Pancreas (tissue), 10 donors: ENCODE results near the gene COL16A1. TPM values are rescaled to one million over a fixed set of nuclear protein-coding genes. Genes with fewer than 3 reads are reported as not detected.

Experiments used
- ATAC-seq, 4 donors: fragments of 200-7000 bp; cut with Tn5 transposase; one replicate each; pipeline versions ENCODE4 v1.8.0 to v1.9.1; 2020; ENCODE audit warnings: mild to moderate bottlenecking in 4 of 4, moderate library complexity in 4 of 4
- DNase-seq, 6 donors: peaks; one replicate each; pipeline ENCODE4 v3.0.0-alpha.2; 2020
- FAIRE-seq: peaks from 2 replicates; lab custom pipeline; 2012; peaks lifted over from hg19 to GRCh38; lab: Jason Lieb, UNC
- H3K27ac ChIP-seq, 4 donors: fragments of 200-600 bp; sonication (generic); 1 replicate in 3 of 4; 2 replicates in 1 of 4; pipeline versions ENCODE4 v1.5.0 to v1.8.0; 2020
- H3K27me3 ChIP-seq, 4 donors: fragments of 200-600 bp; one replicate each; pipeline ENCODE4 v1.8.0; 2021
- H3K36me3 ChIP-seq, 3 donors: fragments of 200-600 bp; sonication (generic) in 1 of 3; one replicate each; pipeline versions ENCODE4 v1.5.0 to v1.8.0; 2020 to 2021
- H3K4me1 ChIP-seq, 3 donors: fragments of 200-600 bp; one replicate each; pipeline ENCODE4 v1.8.0; 2021
- H3K4me3 ChIP-seq, 4 donors: fragments of 200-600 bp; sonication (generic) in 2 of 4; one replicate each; pipeline versions ENCODE4 v1.5.0 to v1.8.0; 2020 to 2021
- H3K9me3 ChIP-seq, 4 donors: fragments of 200-600 bp; one replicate each; pipeline ENCODE4 v1.8.0; 2021
- CTCF ChIP-seq, 4 donors: fragments of 200-600 bp; sonication (generic) in 3 of 4; IDR thresholded peaks; one replicate each; pipeline versions ENCODE4 v1.5.0 to v1.8.0; 2021; ENCODE audit warnings: antibody characterized with exemption in 4 of 4
- WGBS, 2 donors: extraction: QIAGEN DNeasy Blood & Tissue Kit; methylation state at CpG; one replicate each; pipeline ENCODE4 v1.1.7; 2013; 5-methylcytosine and 5-hydroxymethylcytosine counted together
- intact Hi-C, 3 donors: fragments of 100-400 bp; cut with DNase I; formaldehyde crosslinking; loops; one replicate each; pipeline versions ENCODE4 v1.11.1 to v1.14.2; 2022
- polyA plus RNA-seq, 2 donors: library from polyadenylated mRNA; stranded (reverse); fragments of 200-250 nt; gene quantifications; one replicate each; pipeline ENCODE4 v1.2.3, GENCODE V29; 2013
- total RNA-seq, 6 donors: library from RNA; stranded (reverse); fragmentation: NEBNext Ultra II Directional in 4 of 6; extraction: Animal tissue kit (Norgen Biotek cat#: 25700) in 4 of 6; gene quantifications; one replicate each; pipeline versions ENCODE4 v1.2.1 to v1.2.4, GENCODE V29; 2021 to 2023
- donor health status: healthy with polysubstance abuse.
- donor health status: DM: no; HTN: no; CAD: no; lungs with moderate emphysema.
- donor health status: DM: no; HTN: no; CAD: no.
- donor health status: control.
- donor health status: control.
- donor health status: Bipolar disorder and iron deficiency.
- donor health status: DM: yes; HTN: yes; CAD: no.
- donor health status: DM: no; HTN: no; CAD: no.
- donor health status: DM: no; HTN: no; CAD: no.
- donor health status: DM: yes; HTN: yes; CAD: no.

Gene COL16A1
- total and polyA plus RNA-seq, 8 donors, result 3.3 to 26.7 (median 11.2) TPM

GRCh38 chr1:31704271-31705079, 658 bp upstream of the COL16A1 start:
- Histone ChIP-seq H3K36me3 (no peaks in the 10 kb centered on the region), H3K9me3 (no peaks in the 10 kb centered on the region), H3K4me3 (peak overlapping the region in 2 of 4 donors; percentile 27 to 34), H3K4me1 (peaks cover 8 to 23% (median 9%) of the 10 kb centered on the region in 3 donors), H3K27ac (peak overlapping the region in 2 of 4 donors; percentile 8 to 22), H3K27me3 (no peaks in the 10 kb centered on the region)
- DNase-seq (peak in 3 of 6 donors; percentile 36 to 71 (median 66)), FAIRE-seq (no peak), ATAC-seq (peak; percentile 75 to 82 (median 78))
- intact Hi-C loops, result no loop called here
- TF ChIP-seq CTCF (IDR thresholded peaks at IDR 0.05), result no peak
- 7% methylated on average over 17 to 19 of the region's 19 CpGs for WGBS, 2 donors

- FAIRE-seq (no peak), DNase-seq (no peak), ATAC-seq (no peak)
- H3K4me1 ChIP-seq, result peaks cover 8 to 23% (median 9%) of the 10 kb centered on the region in 3 donors
- H3K9me3 ChIP-seq, result no peaks in the 10 kb centered on the region
- H3K4me3 ChIP-seq, result peak overlapping the region in 1 of 4 donors; percentile 34
- no peaks in the 10 kb centered on the region for H3K27me3 ChIP-seq
- H3K36me3 ChIP-seq, result no peaks in the 10 kb centered on the region
- no peak overlapping the region for H3K27ac ChIP-seq
- WGBS, 2 donors, result 81 to 86% methylated on average over 8 of the region's 8 CpGs
- intact Hi-C loops, result no loop called here
- TF ChIP-seq CTCF (IDR thresholded peaks at IDR 0.05), result no peak
Observed at GRCh38 chr1:31702836-31703404, 897 bp downstream of the COL16A1 start.

DNA sequence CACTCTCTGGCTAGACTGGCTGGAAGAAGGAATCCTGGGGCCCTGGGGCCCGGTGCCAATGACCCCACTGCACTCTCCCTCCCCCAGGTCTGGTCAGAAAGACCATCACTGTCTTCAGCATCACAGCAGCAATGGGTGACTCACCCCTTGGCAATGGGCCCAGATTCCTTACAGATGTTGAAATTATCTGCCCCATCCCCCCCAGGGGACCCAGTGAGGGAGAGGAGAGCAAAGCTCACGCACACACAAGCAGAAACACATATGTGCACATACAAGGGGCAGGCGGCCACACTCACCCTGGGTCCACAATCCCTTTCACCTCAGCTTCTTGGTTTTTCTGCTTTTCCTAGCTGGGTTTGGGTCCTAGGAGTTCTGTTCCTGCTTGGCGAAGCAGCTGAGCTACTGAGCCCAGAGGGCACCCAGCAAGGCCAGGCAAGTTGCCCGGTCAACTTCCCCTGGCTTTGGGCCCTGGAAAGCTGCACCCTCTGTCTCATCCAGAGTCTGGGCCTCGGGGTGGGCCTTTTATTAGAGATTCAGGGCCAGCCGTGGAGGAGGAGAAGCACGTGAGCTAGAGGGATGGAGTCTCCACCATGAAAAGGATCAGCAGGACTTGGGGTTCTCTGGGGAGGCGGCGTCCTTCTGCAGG, 2.6 kb downstream of the COL16A1 start:
- WGBS, 2 donors, result 62 to 66% methylated on average over 10 of the region's 10 CpGs
- ATAC-seq (peak in 3 of 4 donors; percentile 14 to 30 (median 24)), FAIRE-seq (no peak), DNase-seq (peak in 5 of 6 donors; percentile 61 to 74 (median 66))
- intact Hi-C loops, result no loop called here
- Histone ChIP-seq H3K9me3 (no peaks in the 10 kb centered on the region), H3K4me3 (no peak overlapping the region), H3K36me3 (no peaks in the 10 kb centered on the region), H3K4me1 (peaks cover 8 to 23% (median 9%) of the 10 kb centered on the region in 3 donors), H3K27me3 (no peaks in the 10 kb centered on the region), H3K27ac (peak overlapping the region in 2 of 4 donors; percentile 46 to 52)
- no peak for TF ChIP-seq CTCF (IDR thresholded peaks at IDR 0.05)

DNA sequence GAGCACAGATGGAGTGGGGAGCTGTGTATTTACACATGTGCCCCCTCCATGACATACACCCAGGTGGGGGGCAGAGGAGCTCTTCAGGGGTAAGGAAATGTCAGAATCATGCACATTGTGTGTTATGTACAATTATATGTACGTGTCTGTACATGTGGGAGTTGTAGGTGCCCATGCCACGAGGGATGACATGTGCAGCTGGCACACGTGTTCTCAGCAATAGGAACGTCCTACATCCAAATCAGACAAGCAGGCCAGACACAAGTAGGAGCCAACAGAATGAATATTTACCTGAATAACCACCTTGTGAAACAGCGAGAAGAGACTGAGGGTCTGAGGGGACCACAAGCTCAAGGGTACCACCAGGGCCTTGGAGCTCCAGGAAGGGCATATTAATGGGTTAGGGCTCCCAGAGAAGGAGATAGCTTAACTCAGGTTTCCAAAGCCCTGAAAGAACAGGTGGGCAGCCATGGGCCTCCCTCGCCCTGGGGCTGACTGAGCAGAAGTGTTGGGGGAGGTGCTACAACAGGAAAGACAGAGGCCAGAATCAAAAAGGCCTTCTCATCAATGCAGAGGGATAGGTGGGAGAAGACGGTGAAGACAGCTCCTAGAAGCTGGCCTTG, 3.2 kb downstream of the COL16A1 start:
- intact Hi-C loops, result no loop called here

More for the DNA sequence above, 3.2 kb downstream of the COL16A1 start:
- FAIRE-seq, result no peak
- H3K4me1 ChIP-seq, result peaks cover 8 to 23% (median 9%) of the 10 kb centered on the region in 3 donors
- no peak for ATAC-seq
- H3K36me3 ChIP-seq, result no peaks in the 10 kb centered on the region
- H3K9me3 ChIP-seq, result no peaks in the 10 kb centered on the region
- TF ChIP-seq CTCF (IDR thresholded peaks at IDR 0.05), result no peak
- no peaks in the 10 kb centered on the region for H3K27me3 ChIP-seq
- H3K27ac ChIP-seq, result peak overlapping the region in 2 of 4 donors; percentile 46 to 52
- 62 to 63% methylated on average over 7 of the region's 7 CpGs for WGBS, 2 donors
- no peak overlapping the region for H3K4me3 ChIP-seq
- no peak for DNase-seq
